ENCODE results near the gene ZNF766.

- TF ChIP-seq CTCF (IDR thresholded peaks at IDR 0.05) = no peak
- no peak for TF ChIP-seq POLR2A (IDR thresholded peaks at IDR 0.05)
- no peak for TF ChIP-seq POLR2AphosphoS5 (IDR thresholded peaks at IDR 0.05)
These were observed 42.0 kb upstream of the ZNF766 start for GRCh38 chr19:52227196-52227940.

All from breast epithelium (tissue), 3 donors.